Stimulated activated CD4-positive, alpha-beta T cell treated with anti-CD3 and anti-CD28 coated beads, Interleukin-12 subunit alpha, Interleukin-12 subunit beta, amount 100 ng/mL, for 24 hours (primary cell): ENCODE measurements around the gene KRT4.
"Not testable (repeated sequence)": the region's sequence is repeated elsewhere in the genome, so short reads cannot be mapped to it uniquely, and the experiment has no call there.

Experiments used
- DNase-seq, 2 experiments: peaks; one replicate each; pipeline ENCODE4 v3.0.0-alpha.2; 2020; ENCODE audit warnings: low read depth in 2 of 2

KRT4 gene

GRCh38 chr12:52813885-52814709 lies at the start of gene KRT4:
TSS of gene KRT4 (minus strand) at chr12:52814116. CDS start at chr12:52814058, 58 bp downstream.
- no peak for DNase-seq

- DNase-seq = no peak
Measured at GRCh38 chr12:52862023-52862422, 48.1 kb upstream of the KRT4 start.

GRCh38 chr12:52861511-52861910 lies 47.6 kb upstream of the KRT4 start:
- no peak for DNase-seq

GRCh38 chr12:52860102-52860823 lies 46.3 kb upstream of the KRT4 start:
- no peak for DNase-seq

GRCh38 chr12:52857500-52857899 lies 43.6 kb upstream of the KRT4 start:
- DNase-seq = no peak

GRCh38 chr12:52856787-52857186 lies 42.9 kb upstream of the KRT4 start:
- DNase-seq = no peak

GRCh38 chr12:52856077-52856476 lies 42.2 kb upstream of the KRT4 start:
- not testable (repeated sequence) for DNase-seq

GRCh38 chr12:52851787-52852186 lies 37.9 kb upstream of the KRT4 start:
- no peak for DNase-seq

- DNase-seq = no peak
Measured at GRCh38 chr12:52850681-52851080, 36.8 kb upstream of the KRT4 start.

- no peak for DNase-seq
Measured at GRCh38 chr12:52849511-52849910, 35.6 kb upstream of the KRT4 start.

- no peak for DNase-seq
Measured at GRCh38 chr12:52848661-52849255, 34.8 kb upstream of the KRT4 start, which contains the start of gene KRT78. TSS of gene KRT78 (minus strand) at chr12:52848994. CDS start at chr12:52848930, 64 bp downstream.

GRCh38 chr12:52847335-52848102 lies 33.6 kb upstream of the KRT4 start:
- no peak for DNase-seq

GRCh38 chr12:52846356-52846970 lies 32.5 kb upstream of the KRT4 start:
- no peak for DNase-seq

- DNase-seq = no peak
Measured at GRCh38 chr12:52845946-52846345, 32.0 kb upstream of the KRT4 start.

GRCh38 chr12:52844386-52844785 lies 30.5 kb upstream of the KRT4 start:
- no peak for DNase-seq

- no peak for DNase-seq
Measured at GRCh38 chr12:52839436-52840105, 25.7 kb upstream of the KRT4 start.

GRCh38 chr12:52838609-52839435 lies 24.9 kb upstream of the KRT4 start:
- no peak for DNase-seq

GRCh38 chr12:52837781-52838608 lies 24.1 kb upstream of the KRT4 start:
- DNase-seq = no peak

- DNase-seq = no peak
Measured at GRCh38 chr12:52837413-52837741, 23.5 kb upstream of the KRT4 start.
